ENCODE data around the gene VAMP7.
"Not testable (repeated sequence)": the region's sequence is repeated elsewhere in the genome, so short reads cannot be mapped to it uniquely, and the experiment has no call there.

Gene VAMP7

GRCh38 chrX:155967653-155968325, 86.6 kb downstream of the VAMP7 start:
- TF ChIP-seq EZH2phosphoT487 (IDR thresholded peaks at IDR 0.05; ENCODE audit: borderline replicate concordance, low read length), result no peak
- TF ChIP-seq CTCF (IDR thresholded peaks at IDR 0.05; ENCODE audit: low read depth, low read length, poor library complexity, severe bottlenecking), result no peak
- H3K79me2 ChIP-seq (ENCODE audit: control insufficient read depth, low read length), result no peaks in the 10 kb centered on the region
- H3K4me2 ChIP-seq (ENCODE audit: low read length), result no peak overlapping the region
- no peaks in the 10 kb centered on the region for H3K36me3 ChIP-seq (ENCODE audit: control insufficient read depth, low read length)
- H3K27ac ChIP-seq (ENCODE audit: low read depth, low read length), result no peak overlapping the region
- H3F3A ChIP-seq (ENCODE audit: control insufficient read depth, insufficient read depth), result no peaks in the 10 kb centered on the region
- H3K9me2 ChIP-seq (replicated peaks; ENCODE audit: control insufficient read depth, low read length), result no peaks in the 10 kb centered on the region
- peaks cover 3% of the 10 kb centered on the region; the same call in 1 of the 2 replicates for H3K9me3 ChIP-seq (ENCODE audit: control insufficient read depth, insufficient read depth, low read length)
- H3K4me3 ChIP-seq (ENCODE audit: low read length), result no peak overlapping the region
- H3K27me3 ChIP-seq (ENCODE audit: control insufficient read depth, low read length), result no peaks in the 10 kb centered on the region
- no peaks in the 10 kb centered on the region for H4K20me1 ChIP-seq (ENCODE audit: control insufficient read depth, insufficient read depth, low read depth, low read length)
- no peaks in the 10 kb centered on the region for H3K4me1 ChIP-seq (ENCODE audit: control insufficient read depth, low read length)

GRCh38 chrX:155968326-155968661, 87.1 kb downstream of the VAMP7 start:
- TF ChIP-seq EZH2phosphoT487 (IDR thresholded peaks at IDR 0.05; ENCODE audit: borderline replicate concordance, low read length) (no peak), CTCF (IDR thresholded peaks at IDR 0.05; ENCODE audit: low read depth, low read length, poor library complexity, severe bottlenecking) (no peak)
- Histone ChIP-seq H3K27me3 (ENCODE audit: control insufficient read depth, low read length) (no peaks in the 10 kb centered on the region), H3K4me1 (ENCODE audit: control insufficient read depth, low read length) (no peaks in the 10 kb centered on the region), H3K4me2 (ENCODE audit: low read length) (no peak overlapping the region), H3K9me3 (ENCODE audit: control insufficient read depth, insufficient read depth, low read length) (peaks cover 3% of the 10 kb centered on the region; the same call in 1 of the 2 replicates), H3K36me3 (ENCODE audit: control insufficient read depth, low read length) (no peaks in the 10 kb centered on the region), H4K20me1 (ENCODE audit: control insufficient read depth, insufficient read depth, low read depth, low read length) (no peaks in the 10 kb centered on the region), H3K79me2 (ENCODE audit: control insufficient read depth, low read length) (no peaks in the 10 kb centered on the region), H3K27ac (ENCODE audit: low read depth, low read length) (no peak overlapping the region), H3K4me3 (ENCODE audit: low read length) (no peak overlapping the region), H3K9me2 (replicated peaks; ENCODE audit: control insufficient read depth, low read length) (no peaks in the 10 kb centered on the region), H3F3A (ENCODE audit: control insufficient read depth, insufficient read depth) (no peaks in the 10 kb centered on the region)

GRCh38 chrX:155968791-155969190, 87.6 kb downstream of the VAMP7 start:
- Histone ChIP-seq H3K79me2 (ENCODE audit: control insufficient read depth, low read length) (no peaks in the 10 kb centered on the region), H3K27ac (ENCODE audit: low read depth, low read length) (no peak overlapping the region), H3K4me2 (ENCODE audit: low read length) (no peak overlapping the region)

GRCh38 chrX:155971658-155972057, 90.5 kb downstream of the VAMP7 start:
- not testable (repeated sequence) for H3K4me2 ChIP-seq (ENCODE audit: low read length); H3K9me3 ChIP-seq (ENCODE audit: control insufficient read depth, insufficient read depth, low read length); H3K36me3 ChIP-seq (ENCODE audit: control insufficient read depth, low read length); H3K4me1 ChIP-seq (ENCODE audit: control insufficient read depth, low read length); H3K79me2 ChIP-seq (ENCODE audit: control insufficient read depth, low read length); H3K4me3 ChIP-seq (ENCODE audit: low read length); H3K27me3 ChIP-seq (ENCODE audit: control insufficient read depth, low read length); H3K27ac ChIP-seq (ENCODE audit: low read depth, low read length); H4K20me1 ChIP-seq (ENCODE audit: control insufficient read depth, insufficient read depth, low read depth, low read length); H3K9me2 ChIP-seq (replicated peaks; ENCODE audit: control insufficient read depth, low read length); H3F3A ChIP-seq (ENCODE audit: control insufficient read depth, insufficient read depth)

More at GRCh38 chrX:155968791-155969190, 87.6 kb downstream of the VAMP7 start:
- no peak for TF ChIP-seq CTCF (IDR thresholded peaks at IDR 0.05; ENCODE audit: low read depth, low read length, poor library complexity, severe bottlenecking)
- TF ChIP-seq EZH2phosphoT487 (IDR thresholded peaks at IDR 0.05; ENCODE audit: borderline replicate concordance, low read length), result no peak
- Histone ChIP-seq H3K36me3 (ENCODE audit: control insufficient read depth, low read length) (no peaks in the 10 kb centered on the region), H3K9me3 (ENCODE audit: control insufficient read depth, insufficient read depth, low read length) (no peaks in the 10 kb centered on the region), H3F3A (ENCODE audit: control insufficient read depth, insufficient read depth) (no peaks in the 10 kb centered on the region), H3K9me2 (replicated peaks; ENCODE audit: control insufficient read depth, low read length) (no peaks in the 10 kb centered on the region), H4K20me1 (ENCODE audit: control insufficient read depth, insufficient read depth, low read depth, low read length) (no peaks in the 10 kb centered on the region), H3K4me1 (ENCODE audit: control insufficient read depth, low read length) (no peaks in the 10 kb centered on the region), H3K27me3 (ENCODE audit: control insufficient read depth, low read length) (no peaks in the 10 kb centered on the region), H3K4me3 (ENCODE audit: low read length) (no peak overlapping the region)

GRCh38 chrX:155972241-155972640, 91.1 kb downstream of the VAMP7 start:
- H3K27me3 ChIP-seq (ENCODE audit: control insufficient read depth, low read length); H4K20me1 ChIP-seq (ENCODE audit: control insufficient read depth, insufficient read depth, low read depth, low read length); H3K27ac ChIP-seq (ENCODE audit: low read depth, low read length); H3K36me3 ChIP-seq (ENCODE audit: control insufficient read depth, low read length); H3F3A ChIP-seq (ENCODE audit: control insufficient read depth, insufficient read depth); H3K4me3 ChIP-seq (ENCODE audit: low read length); H3K4me1 ChIP-seq (ENCODE audit: control insufficient read depth, low read length); H3K9me3 ChIP-seq (ENCODE audit: control insufficient read depth, insufficient read depth, low read length); H3K79me2 ChIP-seq (ENCODE audit: control insufficient read depth, low read length); H3K9me2 ChIP-seq (replicated peaks; ENCODE audit: control insufficient read depth, low read length); H3K4me2 ChIP-seq (ENCODE audit: low read length): not testable (repeated sequence)

All from DOHH2 (cell line).